Measurements from ENCODE around the gene CTNNA3. TPM values are rescaled to one million over a fixed set of nuclear protein-coding genes. Genes with fewer than 3 reads are reported as not detected.

The CTNNA3 gene
- total RNA-seq, 2 donors from 2014 or later: 3.2 to 7.2 TPM

DNA sequence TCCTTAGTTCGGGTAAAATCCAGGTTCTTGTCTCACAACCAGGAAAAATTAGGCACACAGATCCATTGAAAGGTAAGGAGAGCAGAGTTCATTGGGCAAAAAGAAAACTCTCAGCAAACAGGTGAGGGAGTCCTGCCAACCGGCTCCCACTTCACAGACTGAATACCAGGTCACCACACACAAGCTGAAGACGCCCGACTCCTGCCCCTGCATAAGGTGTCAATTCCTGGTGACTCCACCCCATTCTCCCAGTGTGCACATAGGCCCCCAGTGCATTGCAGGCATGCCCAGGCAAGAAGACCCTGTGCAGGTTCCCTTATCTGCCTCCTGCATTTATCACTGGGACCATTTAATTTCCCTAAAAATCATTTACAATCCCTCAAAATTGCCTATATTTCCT, 415.6 kb downstream of the CTNNA3 start:
- peaks cover 2% of the 10 kb centered on the region for H3K9me3 Mint-ChIP-seq
- no peaks in the 10 kb centered on the region for H3K27me3 Mint-ChIP-seq (ENCODE audit: insufficient read depth)
- Histone ChIP-seq H3K9me3 (ENCODE audit: control insufficient read depth, low read length) (peaks cover 14% of the 10 kb centered on the region), H3K36me3 (ENCODE audit: control insufficient read depth, insufficient read depth, low read length) (no peaks in the 10 kb centered on the region), H3K27me3 (ENCODE audit: control insufficient read depth, insufficient read depth, low read length, poor library complexity, severe bottlenecking) (no peaks in the 10 kb centered on the region), H3K27ac (ENCODE audit: low read depth, low read length) (no peak overlapping the region), H3K4me1 (ENCODE audit: control insufficient read depth, insufficient read depth, low read length) (peaks cover 29% of the 10 kb centered on the region), H3K9ac (ENCODE audit: extremely low read depth, low read length, poor library complexity, severe bottlenecking) (no peak overlapping the region), H3K4me3 (ENCODE audit: low read length) (peak overlapping the region; percentile 10)
- peaks cover 42% of the 10 kb centered on the region for H3K4me1 Mint-ChIP-seq
- peak; percentile 87 for DNase-seq
- TF ChIP-seq, protein P1, sequence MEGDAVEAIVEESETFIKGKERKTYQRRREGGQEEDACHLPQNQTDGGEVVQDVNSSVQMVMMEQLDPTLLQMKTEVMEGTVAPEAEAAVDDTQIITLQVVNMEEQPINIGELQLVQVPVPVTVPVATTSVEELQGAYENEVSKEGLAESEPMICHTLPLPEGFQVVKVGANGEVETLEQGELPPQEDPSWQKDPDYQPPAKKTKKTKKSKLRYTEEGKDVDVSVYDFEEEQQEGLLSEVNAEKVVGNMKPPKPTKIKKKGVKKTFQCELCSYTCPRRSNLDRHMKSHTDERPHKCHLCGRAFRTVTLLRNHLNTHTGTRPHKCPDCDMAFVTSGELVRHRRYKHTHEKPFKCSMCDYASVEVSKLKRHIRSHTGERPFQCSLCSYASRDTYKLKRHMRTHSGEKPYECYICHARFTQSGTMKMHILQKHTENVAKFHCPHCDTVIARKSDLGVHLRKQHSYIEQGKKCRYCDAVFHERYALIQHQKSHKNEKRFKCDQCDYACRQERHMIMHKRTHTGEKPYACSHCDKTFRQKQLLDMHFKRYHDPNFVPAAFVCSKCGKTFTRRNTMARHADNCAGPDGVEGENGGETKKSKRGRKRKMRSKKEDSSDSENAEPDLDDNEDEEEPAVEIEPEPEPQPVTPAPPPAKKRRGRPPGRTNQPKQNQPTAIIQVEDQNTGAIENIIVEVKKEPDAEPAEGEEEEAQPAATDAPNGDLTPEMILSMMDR (conservative IDR thresholded peaks at IDR 0.05): no peak
- H3K27ac Mint-ChIP-seq: no peak overlapping the region
- 90 to 100% methylated on average over 1 to 4 of the region's 4 CpGs for WGBS, 2 experiments (ENCODE audit: insufficient coverage in 1 of 2, insufficient read length in 1 of 2)
- no peak overlapping the region for H3K4me3 Mint-ChIP-seq
- H3K36me3 Mint-ChIP-seq (ENCODE audit: low read depth): no peaks in the 10 kb centered on the region

DNA sequence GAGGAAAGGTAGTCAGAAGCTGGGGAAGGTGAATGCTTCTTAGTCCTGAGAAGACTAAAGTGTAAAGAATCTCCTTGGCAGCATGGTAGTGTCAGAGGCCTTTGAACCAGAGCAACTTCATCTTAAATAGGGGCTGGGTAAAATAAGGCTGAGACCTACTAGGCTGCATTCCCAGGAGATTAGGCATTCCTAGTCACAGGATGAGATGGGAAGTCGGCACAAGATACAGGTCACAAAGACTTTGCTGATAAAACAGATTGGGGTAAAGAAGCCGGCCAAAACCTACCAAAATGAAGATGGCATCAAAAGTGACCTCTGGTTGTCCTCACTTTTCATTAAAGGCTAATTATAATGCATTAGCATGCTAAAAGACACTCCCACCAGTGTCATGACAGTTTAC, 418.6 kb downstream of the CTNNA3 start:
- H3K27me3 Mint-ChIP-seq (ENCODE audit: insufficient read depth): no peaks in the 10 kb centered on the region
- no peak overlapping the region for H3K27ac ChIP-seq (ENCODE audit: low read depth, low read length)
- WGBS, 2 experiments (ENCODE audit: insufficient coverage in 1 of 2, insufficient read length in 1 of 2): 67 to 73% methylated on average over 2 of the region's 2 CpGs
- H3K9me3 Mint-ChIP-seq: peaks cover 2% of the 10 kb centered on the region
- H3K4me1 Mint-ChIP-seq: peaks cover 33% of the 10 kb centered on the region
- H3K4me3 ChIP-seq (ENCODE audit: low read length): peak overlapping the region; percentile 4
- H3K9ac ChIP-seq (ENCODE audit: extremely low read depth, low read length, poor library complexity, severe bottlenecking): no peak overlapping the region
- no peaks in the 10 kb centered on the region for H3K36me3 ChIP-seq (ENCODE audit: control insufficient read depth, insufficient read depth, low read length)
- H3K27me3 ChIP-seq (ENCODE audit: control insufficient read depth, insufficient read depth, low read length, poor library complexity, severe bottlenecking): no peaks in the 10 kb centered on the region
- DNase-seq: peak; percentile 55
- no peaks in the 10 kb centered on the region for H3K36me3 Mint-ChIP-seq (ENCODE audit: low read depth)
- H3K4me3 Mint-ChIP-seq: no peak overlapping the region
- H3K9me3 ChIP-seq (ENCODE audit: control insufficient read depth, low read length): peaks cover 14% of the 10 kb centered on the region
- TF ChIP-seq, protein P1 (conservative IDR thresholded peaks at IDR 0.05): no peak
- H3K27ac Mint-ChIP-seq: peak overlapping the region; percentile 29
- H3K4me1 ChIP-seq (ENCODE audit: control insufficient read depth, insufficient read depth, low read length): peaks cover 22% of the 10 kb centered on the region

DNA sequence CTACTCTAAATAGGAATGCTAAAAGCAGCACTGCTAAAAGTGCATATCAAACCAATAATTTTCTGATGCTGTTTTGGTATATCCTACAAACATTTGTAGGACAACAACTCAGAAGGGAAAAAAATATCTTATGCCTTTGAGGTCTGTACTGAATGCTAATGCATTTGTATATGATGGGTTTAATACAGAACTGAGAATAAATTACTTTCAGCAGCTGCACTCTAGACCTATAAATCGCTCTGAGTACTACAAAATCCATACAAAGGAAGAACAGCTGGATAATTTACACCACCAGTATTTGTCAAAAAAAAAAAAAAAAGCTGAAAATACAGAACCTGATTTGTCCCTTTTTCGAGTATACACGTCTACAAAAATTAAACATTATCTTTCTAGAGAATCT, 426.2 kb downstream of the CTNNA3 start:
- Mint-ChIP-seq H3K4me1 (peaks cover 2% of the 10 kb centered on the region), H3K4me3 (no peak overlapping the region), H3K27me3 (ENCODE audit: insufficient read depth) (no peaks in the 10 kb centered on the region), H3K27ac (no peak overlapping the region), H3K9me3 (no peaks in the 10 kb centered on the region), H3K36me3 (ENCODE audit: low read depth) (no peaks in the 10 kb centered on the region)
- Histone ChIP-seq H3K9ac (ENCODE audit: extremely low read depth, low read length, poor library complexity, severe bottlenecking) (no peak overlapping the region), H3K4me3 (ENCODE audit: low read length) (no peak overlapping the region), H3K9me3 (ENCODE audit: control insufficient read depth, low read length) (no peaks in the 10 kb centered on the region), H3K4me1 (ENCODE audit: control insufficient read depth, insufficient read depth, low read length) (peaks cover 7% of the 10 kb centered on the region), H3K36me3 (ENCODE audit: control insufficient read depth, insufficient read depth, low read length) (no peaks in the 10 kb centered on the region), H3K27ac (ENCODE audit: low read depth, low read length) (no peak overlapping the region), H3K27me3 (ENCODE audit: control insufficient read depth, insufficient read depth, low read length, poor library complexity, severe bottlenecking) (no peaks in the 10 kb centered on the region)
- WGBS, 2 experiments (ENCODE audit: insufficient coverage in 1 of 2, insufficient read length in 1 of 2): 83 to 100% methylated on average over 1 to 3 of the region's 3 CpGs
- no peak for DNase-seq
- TF ChIP-seq, protein P1 (conservative IDR thresholded peaks at IDR 0.05): no peak
